Right cardiac atrium (tissue), 5 donors: ENCODE measurements around the gene PAFAH1B2. TPM values are rescaled to one million over a fixed set of nuclear protein-coding genes. Genes with fewer than 3 reads are reported as not detected.
A peak's percentile ranks its signal among the peaks of the same experiment; 100 is the strongest.

ENCODE experiments used
- ATAC-seq, 2 donors: fragments of 200-7000 bp; cut with Tn5 transposase; one replicate each; pipeline versions ENCODE4 v1.8.0 to v1.9.1; 2020; ENCODE audit warnings: moderate library complexity in 2 of 2, mild to moderate bottlenecking in 1 of 2
- DNase-seq, 3 donors: peaks; one replicate each; pipeline ENCODE4 v3.0.0-alpha.2; 2020
- H3K27ac ChIP-seq: one replicate; pipeline ENCODE4 v1.5.1; 2013; ENCODE audit warnings: mild to moderate bottlenecking, low read length, control low read depth, moderate library complexity
- H3K27me3 ChIP-seq: one replicate; pipeline ENCODE4 v1.6.1; 2013; ENCODE audit not compliant: control insufficient read depth, insufficient read depth
- H3K4me1 ChIP-seq: one replicate; pipeline ENCODE4 v1.6.1; 2013; ENCODE audit warnings: low read length; ENCODE audit not compliant: control insufficient read depth, insufficient read depth
- H3K4me3 ChIP-seq: one replicate; pipeline ENCODE4 v1.5.1; 2013; ENCODE audit warnings: low read length, control low read depth
- H3K9me3 ChIP-seq: one replicate; pipeline ENCODE4 v1.6.1; 2013; ENCODE audit warnings: low read length; ENCODE audit not compliant: control insufficient read depth
- WGBS: extraction: QIAGEN DNeasy Blood & Tissue Kit; methylation state at CpG from one replicate; pipeline ENCODE4 v1.1.7; 2013; 5-methylcytosine and 5-hydroxymethylcytosine counted together
- intact Hi-C, 4 donors: fragments of 100-400 bp; cut with DNase I; formaldehyde crosslinking; loops; one replicate each; pipeline versions ENCODE4 v1.11.0 to v1.14.0; 2022 to 2023
- long read RNA-seq, 4 donors: library from polyadenylated mRNA; unstranded; transcript quantifications; one replicate each; pipeline ENCODE4 v2.0.0, GENCODE V29; 2020 to 2021
- polyA plus RNA-seq: library from polyadenylated mRNA; stranded (reverse); fragments of 200-250 nt; gene quantifications from one replicate; pipeline ENCODE4 v1.2.3, GENCODE V29; 2013
- total RNA-seq, 4 donors: library from RNA; stranded (reverse); fragmentation: NEBNext Ultra II Directional; extraction: Animal tissue kit (Norgen Biotek cat#: 25700); gene quantifications; one replicate each; pipeline ENCODE4 v1.2.1, GENCODE V29; 2021
- donor health status: healthy with polysubstance abuse.
- donor health status: DM: no; HTN: yes; CAD: no.
- donor health status: DM: no; HTN: no; CAD: no.
- donor health status: DM: no; HTN: yes; CAD: no; lungs with severe emphysema.
- donor health status: DM: yes; HTN: yes; CAD: no.

PAFAH1B2 gene, protein sequence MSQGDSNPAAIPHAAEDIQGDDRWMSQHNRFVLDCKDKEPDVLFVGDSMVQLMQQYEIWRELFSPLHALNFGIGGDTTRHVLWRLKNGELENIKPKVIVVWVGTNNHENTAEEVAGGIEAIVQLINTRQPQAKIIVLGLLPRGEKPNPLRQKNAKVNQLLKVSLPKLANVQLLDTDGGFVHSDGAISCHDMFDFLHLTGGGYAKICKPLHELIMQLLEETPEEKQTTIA
- total RNA-seq (10 to 100 TPM; 52.6 to 68.1 (median 57.5) TPM), polyA plus RNA-seq (20.4 TPM)
- long read RNA-seq, donor 1, full-length matches to known transcripts: 19 of 29 reads
- long read RNA-seq, donor 1, partial matches to known transcripts: 0 of 29 reads
- long read RNA-seq, donor 1, other reads (novel, unspliced or antisense): 10 of 29 reads
- long read RNA-seq, donor 2, full-length matches to known transcripts: 10 of 12 reads
- long read RNA-seq, donor 2, partial matches to known transcripts: 0 of 12 reads
- long read RNA-seq, donor 2, other reads (novel, unspliced or antisense): 2 of 12 reads
- long read RNA-seq, donor 3, full-length matches to known transcripts: 24 of 83 reads
- long read RNA-seq, donor 3, partial matches to known transcripts: 2 of 83 reads
- long read RNA-seq, donor 3, other reads (novel, unspliced or antisense): 57 of 83 reads
- long read RNA-seq, donor 4, full-length matches to known transcripts: 4 of 5 reads
- long read RNA-seq, donor 4, partial matches to known transcripts: 0 of 5 reads
- long read RNA-seq, donor 4, other reads (novel, unspliced or antisense): 1 of 5 reads

DNA sequence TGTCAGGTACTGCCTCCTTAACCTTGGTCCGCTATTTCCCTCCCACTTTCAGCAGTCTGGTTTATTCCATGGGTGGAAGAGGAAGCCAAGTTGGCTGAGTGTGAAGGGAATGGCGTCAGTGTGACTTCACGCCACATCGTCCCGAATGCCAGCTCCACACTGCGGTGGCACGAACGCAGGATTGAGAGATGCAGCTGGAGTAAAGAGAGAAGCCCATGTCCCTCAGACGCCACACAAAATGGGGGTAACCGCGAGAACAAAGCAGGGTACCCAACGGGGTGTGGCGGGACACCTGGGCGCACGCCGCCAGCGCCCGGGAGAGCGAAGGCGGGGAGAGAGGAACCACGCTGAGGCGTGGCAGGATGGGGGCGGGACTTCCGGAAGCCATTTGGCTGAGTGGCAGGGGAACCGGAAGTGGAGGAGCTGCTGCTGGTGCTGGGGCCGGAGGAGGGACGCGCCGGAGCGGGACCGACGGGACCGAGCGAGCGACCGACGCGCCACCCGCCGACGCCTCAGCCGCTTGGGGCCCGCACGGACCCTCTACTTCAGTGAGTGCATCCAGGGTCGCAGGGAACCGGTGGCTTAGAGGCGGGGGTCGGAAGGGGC, at the start of gene PAFAH1B2:
Gene PAFAH1B2 (plus strand): TSS at position 417 of the 606 bp plus-strand sequence. CDS start 8,161 bp downstream, outside the sequence.
- intact Hi-C loops: no loop called here
- peaks cover 3% of the 10 kb centered on the region for H3K4me1 ChIP-seq
- H3K27ac ChIP-seq: peak within 1 kb of the TSS; percentile 90
- peak; percentile 97 to 98 (median 98) for DNase-seq
- H3K27me3 ChIP-seq: no peaks in the 10 kb centered on the region
- no peaks in the 10 kb centered on the region for H3K9me3 ChIP-seq
- WGBS: under 1% methylated on average over 48 of the region's 48 CpGs
- peak; percentile 98 to 99 for ATAC-seq
- peak within 1 kb of the TSS; percentile 81 for H3K4me3 ChIP-seq

GRCh38 chr11:117094776-117095175, 49.3 kb upstream of the PAFAH1B2 start:
- 25% methylated on average over 4 of the region's 4 CpGs for WGBS
- intact Hi-C loops: loop anchor here in 2 of 4 donors (5.0 to 10.0 kb wide), 2 partner anchors 100 to 207 kb away; no protein-coding TSS in a partner anchor
- Histone ChIP-seq H3K4me3 (no peak overlapping the region), H3K27ac (no peak overlapping the region), H3K27me3 (no peaks in the 10 kb centered on the region), H3K4me1 (peaks cover 13% of the 10 kb centered on the region), H3K9me3 (no peaks in the 10 kb centered on the region)
- DNase-seq: no peak
- no peak for ATAC-seq

- H3K9me3 ChIP-seq: no peaks in the 10 kb centered on the region
- no peak for DNase-seq
- H3K4me3 ChIP-seq: peak overlapping the region; percentile 17
- H3K4me1 ChIP-seq: peaks cover 13% of the 10 kb centered on the region
- H3K27ac ChIP-seq: peak overlapping the region; percentile 72
- intact Hi-C loops: loop anchor here in 2 of 4 donors (5.0 to 10.0 kb wide), 2 partner anchors 101 to 208 kb away; no protein-coding TSS in a partner anchor
- no peak for ATAC-seq
- no peaks in the 10 kb centered on the region for H3K27me3 ChIP-seq
- 46% methylated on average over 9 of the region's 9 CpGs for WGBS
These were observed 48.6 kb upstream of the PAFAH1B2 start for GRCh38 chr11:117095284-117096161.

DNA sequence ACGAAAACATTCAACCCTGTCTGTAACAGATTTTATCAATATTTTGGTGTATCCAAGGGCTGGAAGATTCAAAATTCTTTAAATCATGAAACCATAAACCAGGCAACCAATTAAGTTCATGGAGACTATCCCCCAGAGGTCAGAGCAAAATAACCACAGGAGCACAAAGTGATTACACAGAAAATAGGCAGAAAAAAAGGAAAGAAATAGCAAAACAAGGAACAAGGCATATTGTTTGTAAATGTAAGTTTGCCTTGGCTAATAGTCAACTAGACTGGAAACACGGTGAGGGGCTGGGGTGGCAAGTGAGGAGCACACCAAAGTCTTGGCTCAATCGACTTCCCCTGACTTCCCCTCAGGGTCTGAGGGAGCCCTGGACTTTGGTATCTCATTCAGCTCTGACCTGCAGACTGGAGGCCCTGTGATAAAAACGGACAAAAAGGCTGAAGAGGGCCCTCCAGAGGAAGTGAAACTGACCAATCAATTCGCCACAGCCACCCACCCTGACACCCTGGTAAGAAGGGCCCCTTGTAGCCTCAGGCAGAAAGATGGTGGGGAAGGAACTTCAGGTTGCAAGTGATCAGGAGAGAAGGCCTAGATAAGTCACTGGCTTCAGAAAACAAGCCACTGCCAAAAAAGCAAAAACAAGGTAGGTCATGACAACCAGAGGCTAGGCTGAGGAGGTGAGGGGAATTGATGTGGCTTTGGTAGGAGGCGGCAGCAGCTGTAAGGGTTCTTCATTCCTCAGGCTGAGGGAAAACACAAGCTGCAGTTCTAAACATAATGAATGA, 47.7 kb upstream of the PAFAH1B2 start:
- intact Hi-C loops: loop anchor here in 2 of 4 donors (5.0 to 10.0 kb wide), 2 partner anchors 102 to 209 kb away; no protein-coding TSS in a partner anchor
- Histone ChIP-seq H3K27me3 (no peaks in the 10 kb centered on the region), H3K9me3 (no peaks in the 10 kb centered on the region), H3K4me1 (peaks cover 13% of the 10 kb centered on the region), H3K27ac (peak overlapping the region; percentile 25), H3K4me3 (peak overlapping the region; percentile 58)
- DNase-seq (no peak), ATAC-seq (no peak)
- 46% methylated on average over 6 of the region's 6 CpGs for WGBS

- H3K4me3 ChIP-seq: peak overlapping the region; percentile 58
- peaks cover 13% of the 10 kb centered on the region for H3K4me1 ChIP-seq
- peak overlapping the region; percentile 28 for H3K27ac ChIP-seq
- ATAC-seq: no peak
- no peak for DNase-seq
- H3K9me3 ChIP-seq: no peaks in the 10 kb centered on the region
- 41% methylated on average over 6 of the region's 6 CpGs for WGBS
- H3K27me3 ChIP-seq: no peaks in the 10 kb centered on the region
- intact Hi-C loops: loop anchor here in 2 of 4 donors (5.0 to 10.0 kb wide), 2 partner anchors 102 to 210 kb away; no protein-coding TSS in a partner anchor
These were observed 47.1 kb upstream of the PAFAH1B2 start for GRCh38 chr11:117097014-117097388.

DNA sequence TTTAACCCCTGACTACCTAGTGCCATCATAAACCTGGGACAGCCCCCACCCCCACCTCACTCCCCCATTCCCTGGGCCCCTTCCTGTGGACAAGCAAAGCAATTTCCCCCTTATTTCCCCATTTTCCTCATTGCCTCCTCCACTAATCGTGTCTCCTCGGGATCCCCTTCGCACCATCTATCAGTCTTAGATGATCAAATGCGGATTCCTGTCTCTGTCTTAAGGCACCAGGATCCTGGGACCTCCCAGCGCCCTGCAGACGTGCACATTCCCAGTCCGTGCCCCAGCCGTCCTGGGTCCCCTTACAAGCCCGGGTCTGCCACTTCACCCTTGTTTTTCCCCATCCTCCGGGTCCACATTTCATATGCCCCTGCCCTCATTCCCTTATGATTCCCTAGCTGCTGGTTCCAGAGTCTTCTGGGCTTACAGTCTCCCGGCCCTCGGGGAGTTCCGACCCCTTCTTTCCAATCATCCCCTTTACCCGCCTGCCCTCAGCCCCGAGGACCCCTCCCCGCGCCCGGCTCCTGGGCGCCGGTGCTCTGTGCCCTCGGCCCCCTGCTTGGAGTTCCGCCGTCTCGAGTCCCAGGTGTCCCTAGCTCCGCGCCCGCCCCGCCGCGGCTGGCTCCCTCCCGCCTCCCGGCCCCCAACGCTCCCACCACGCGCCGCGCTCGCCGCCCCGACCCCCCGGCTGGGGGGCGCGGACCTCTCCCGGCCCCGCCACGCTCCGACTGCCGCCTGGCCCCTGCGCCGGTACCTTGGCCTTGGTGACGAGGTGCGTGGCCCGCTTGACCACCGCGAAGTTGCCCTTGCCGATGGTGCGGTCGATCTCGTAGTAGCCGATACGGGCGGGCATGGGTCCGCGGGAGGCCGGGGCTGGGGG, 46.5 kb upstream of the PAFAH1B2 start:
- Histone ChIP-seq H3K4me1 (peaks cover 13% of the 10 kb centered on the region), H3K27ac (peak overlapping the region; percentile 79), H3K4me3 (peak overlapping the region; percentile 58), H3K9me3 (no peaks in the 10 kb centered on the region), H3K27me3 (no peaks in the 10 kb centered on the region)
- ATAC-seq (peak; percentile 2 to 4), DNase-seq (peak in 2 of 3 donors; percentile 66 to 79)
- intact Hi-C loops: loop anchor here in 2 of 4 donors (5.0 to 10.0 kb wide), 2 partner anchors 103 to 210 kb away; no protein-coding TSS in a partner anchor
- WGBS: 1% methylated on average over 65 of the region's 65 CpGs

GRCh38 chr11:117098269-117099232, 45.5 kb upstream of the PAFAH1B2 start, which contains the start of gene SIK3:
Gene SIK3 (minus strand): TSS chr11:117098428. CDS start chr11:117098415, 13 bp downstream.
- WGBS: 1% methylated on average over 75 of the region's 78 CpGs
- Histone ChIP-seq H3K4me3 (peak within 1 kb of the TSS; percentile 58), H3K27ac (peak within 1 kb of the TSS; percentile 79), H3K4me1 (peaks cover 13% of the 10 kb centered on the region), H3K27me3 (no peaks in the 10 kb centered on the region), H3K9me3 (no peaks in the 10 kb centered on the region)
- peak; percentile 94 for ATAC-seq
- intact Hi-C loops: loop anchor here in 2 of 4 donors (5.0 to 10.0 kb wide), 2 partner anchors 104 to 211 kb away; no protein-coding TSS in a partner anchor
- peak; percentile 96 to 98 (median 98) for DNase-seq

- DNase-seq: no peak
- Histone ChIP-seq H3K27ac (peak overlapping the region; percentile 65), H3K4me3 (no peak overlapping the region), H3K4me1 (peaks cover 13% of the 10 kb centered on the region), H3K9me3 (no peaks in the 10 kb centered on the region), H3K27me3 (no peaks in the 10 kb centered on the region)
- peak; percentile 22 to 28 for ATAC-seq
- WGBS: 55% methylated on average over 2 of the region's 2 CpGs
- intact Hi-C loops: loop anchor here in 2 of 4 donors (5.0 to 10.0 kb wide), 2 partner anchors 105 to 212 kb away; no protein-coding TSS in a partner anchor
These were observed 44.4 kb upstream of the PAFAH1B2 start for GRCh38 chr11:117099696-117100095.
